Mesenchymal stem cell (in vitro differentiated cells and primary cell): ENCODE measurements around the gene PACC1.
"Not testable (repeated sequence)": the region's sequence is repeated elsewhere in the genome, so short reads cannot be mapped to it uniquely, and the experiment has no call there.

ENCODE experiments used
- DNase-seq: peaks from one replicate; pipeline ENCODE4 v3.0.0-alpha.2; 2013
- H2AFZ ChIP-seq: one replicate; pipeline ENCODE4 v1.6.1; 2013; ENCODE audit warnings: low read depth, mild to moderate bottlenecking, control low read depth, inconsistent platforms, low read length, moderate library complexity
- H2AK5ac ChIP-seq: 2 replicates; pipeline ENCODE4 v1.6.1; 2013; ENCODE audit warnings: low read length, moderate library complexity, mild to moderate bottlenecking, inconsistent platforms; ENCODE audit not compliant: severe bottlenecking
- H2BK120ac ChIP-seq: one replicate; pipeline ENCODE4 v1.6.1; 2013; ENCODE audit warnings: low read depth, mild to moderate bottlenecking, inconsistent platforms, low read length, moderate library complexity
- H2BK12ac ChIP-seq, 2 experiments: one replicate each; pipeline ENCODE4 v1.6.1; 2013; ENCODE audit warnings: inconsistent platforms in 2 of 2, low read length in 2 of 2, mild to moderate bottlenecking in 2 of 2, moderate library complexity in 2 of 2, control low read depth in 1 of 2
- H2BK15ac ChIP-seq: one replicate; pipeline ENCODE4 v1.6.1; 2013; ENCODE audit warnings: mild to moderate bottlenecking, low read depth, inconsistent platforms; ENCODE audit not compliant: poor library complexity, severe bottlenecking
- H2BK5ac ChIP-seq: 2 replicates; pipeline ENCODE4 v1.6.1; 2013; ENCODE audit warnings: low read depth, mild to moderate bottlenecking, low read length, control low read depth, inconsistent platforms; ENCODE audit not compliant: poor library complexity, severe bottlenecking
- H3K14ac ChIP-seq, 2 experiments: one replicate each; pipeline ENCODE4 v1.6.1; 2013; ENCODE audit warnings: inconsistent platforms in 2 of 2, low read length in 2 of 2, control low read depth in 1 of 2, mild to moderate bottlenecking in 1 of 2, moderate library complexity in 1 of 2
- H3K18ac ChIP-seq, 2 experiments: one replicate each; pipeline ENCODE4 v1.6.1; 2013; ENCODE audit warnings: inconsistent platforms in 2 of 2, low read length in 2 of 2, control low read depth in 1 of 2, low read depth in 1 of 2, mild to moderate bottlenecking in 1 of 2
- H3K23ac ChIP-seq, 2 experiments: one replicate each; pipeline ENCODE4 v1.6.1; 2013; ENCODE audit warnings: inconsistent platforms in 2 of 2, low read length in 2 of 2, mild to moderate bottlenecking in 2 of 2, moderate library complexity in 2 of 2, control low read depth in 1 of 2
- H3K27ac ChIP-seq: 2 replicates; pipeline ENCODE4 v1.5.1; 2013; ENCODE audit warnings: mild to moderate bottlenecking, moderate library complexity, low read length, control low read depth, inconsistent platforms; ENCODE audit not compliant: poor library complexity, severe bottlenecking
- H3K27me3 ChIP-seq, 2 experiments: 2 replicates each; pipeline versions ENCODE4 v1.6.1 to v1.7.0; 2013; ENCODE audit warnings: low read length in 2 of 2, mild to moderate bottlenecking in 2 of 2, moderate library complexity in 2 of 2, control low read depth in 1 of 2, inconsistent platforms in 1 of 2; ENCODE audit not compliant: control insufficient read depth in 1 of 2, insufficient read depth in 1 of 2
- H3K36me3 ChIP-seq, 2 experiments: 2 replicates each; pipeline versions ENCODE4 v1.6.1 to v1.7.0; 2013; ENCODE audit warnings: low read length in 2 of 2, control low read depth in 1 of 2, inconsistent platforms in 1 of 2, low read depth in 1 of 2, mild to moderate bottlenecking in 1 of 2; ENCODE audit not compliant: insufficient read depth in 2 of 2, control insufficient read depth in 1 of 2
- H3K4ac ChIP-seq, 2 experiments: one replicate each; pipeline ENCODE4 v1.6.1; 2013; ENCODE audit warnings: inconsistent platforms in 2 of 2, low read length in 2 of 2, mild to moderate bottlenecking in 2 of 2, moderate library complexity in 2 of 2, control low read depth in 1 of 2, low read depth in 1 of 2
- H3K4me1 ChIP-seq: 2 replicates; pipeline ENCODE4 v1.6.1; 2013; ENCODE audit warnings: low read depth, low read length, control low read depth; ENCODE audit not compliant: control insufficient read depth, insufficient read depth
- H3K4me2 ChIP-seq: 2 replicates; pipeline ENCODE4 v1.6.1; 2013; ENCODE audit warnings: low read length, mild to moderate bottlenecking, inconsistent platforms; ENCODE audit not compliant: poor library complexity, severe bottlenecking
- H3K4me3 ChIP-seq, 2 experiments: 2 replicates each; pipeline versions ENCODE4 v1.5.1 to v1.7.0; 2013; ENCODE audit warnings: low read length in 2 of 2, mild to moderate bottlenecking in 2 of 2, control low read depth in 1 of 2, low read depth in 1 of 2; ENCODE audit not compliant: insufficient read depth in 1 of 2
- H3K79me1 ChIP-seq: replicated peaks from 2 replicates; pipeline ENCODE4 v1.6.1; 2013; ENCODE audit warnings: mild to moderate bottlenecking, control low read depth, low read length, inconsistent platforms; ENCODE audit not compliant: poor library complexity, severe bottlenecking
- H3K9ac ChIP-seq: 2 replicates; pipeline ENCODE4 v1.7.0; 2013; ENCODE audit warnings: mild to moderate bottlenecking, low read length, moderate library complexity
- H3K9me3 ChIP-seq: 2 replicates; pipeline ENCODE4 v1.7.0; 2013; ENCODE audit warnings: mild to moderate bottlenecking, low read length; ENCODE audit not compliant: control insufficient read depth
- H4K8ac ChIP-seq: one replicate; pipeline ENCODE4 v1.6.1; 2013; ENCODE audit warnings: inconsistent platforms, mild to moderate bottlenecking, low read length, moderate library complexity
- H4K91ac ChIP-seq: one replicate; pipeline ENCODE4 v1.6.1; 2013; ENCODE audit warnings: mild to moderate bottlenecking, low read length, inconsistent platforms
- WGBS: methylation state at CpG from one replicate; pipeline ENCODE4 v1.1.7; 2013; ENCODE audit warnings: mixed read lengths; 5-methylcytosine and 5-hydroxymethylcytosine counted together

Gene PACC1

GRCh38 chr1:212396638-212397037 is 18.0 kb downstream of the PACC1 start:
- Histone ChIP-seq H2AK5ac (no peak overlapping the region), H2BK12ac (no peak overlapping the region), H2BK15ac (no peak overlapping the region), H3K4me2 (no peak overlapping the region), H4K8ac (no peak overlapping the region), H3K36me3 (no peaks in the 10 kb centered on the region), H2AFZ (no peak overlapping the region), H3K4me3 (no peak overlapping the region), H3K14ac (no peak overlapping the region), H3K4ac (no peak overlapping the region), H3K23ac (no peak overlapping the region), H3K4me1 (no peaks in the 10 kb centered on the region), H3K27ac (no peak overlapping the region), H3K79me1 (peaks cover 5% of the 10 kb centered on the region), H3K9me3 (peaks cover 23% of the 10 kb centered on the region), H3K18ac (no peak overlapping the region), H4K91ac (no peak overlapping the region), H2BK5ac (no peak overlapping the region), H2BK120ac (no peak overlapping the region), H3K9ac (no peak overlapping the region), H3K27me3 (no peaks in the 10 kb centered on the region)
- DNase-seq: peak; percentile 12
- no CpG with 5 or more reads among the region's 3 CpGs for WGBS

GRCh38 chr1:212395678-212396437 is 18.8 kb downstream of the PACC1 start:
- not testable (repeated sequence) for H3K18ac ChIP-seq, H3K4ac ChIP-seq, H3K4me1 ChIP-seq, H2BK120ac ChIP-seq, H2AFZ ChIP-seq, H4K91ac ChIP-seq, DNase-seq, H3K79me1 ChIP-seq, H3K27me3 ChIP-seq, H2BK15ac ChIP-seq, H3K9ac ChIP-seq, H3K27ac ChIP-seq, H2BK5ac ChIP-seq, H3K4me2 ChIP-seq, H2AK5ac ChIP-seq, H3K14ac ChIP-seq, H3K36me3 ChIP-seq, H3K23ac ChIP-seq, H3K4me3 ChIP-seq, H4K8ac ChIP-seq, H2BK12ac ChIP-seq
- WGBS: 90% methylated on average over 1 of the region's 6 CpGs
- peaks cover 23% of the 10 kb centered on the region for H3K9me3 ChIP-seq

GRCh38 chr1:212388985-212389716 is 25.5 kb downstream of the PACC1 start:
- no peak overlapping the region for H2BK12ac ChIP-seq
- no peak overlapping the region for H3K4me3 ChIP-seq
- H3K14ac ChIP-seq: no peak overlapping the region
- no peaks in the 10 kb centered on the region for H3K27me3 ChIP-seq
- no peak overlapping the region for H2AFZ ChIP-seq
- peaks cover 22 to 26% of the 10 kb centered on the region in 2 experiments for H3K36me3 ChIP-seq
- H2BK5ac ChIP-seq: no peak overlapping the region
- no peak overlapping the region for H3K18ac ChIP-seq
- H3K4me1 ChIP-seq: no peaks in the 10 kb centered on the region
- H2BK120ac ChIP-seq: no peak overlapping the region
- H3K4me2 ChIP-seq: no peak overlapping the region
- H2BK15ac ChIP-seq: no peak overlapping the region
- H3K9ac ChIP-seq: no peak overlapping the region
- no peak overlapping the region for H4K91ac ChIP-seq
- H4K8ac ChIP-seq: no peak overlapping the region
- no peak overlapping the region for H3K4ac ChIP-seq
- no peak for DNase-seq
- WGBS: 100% methylated on average over 1 of the region's 1 CpG
- H3K79me1 ChIP-seq: peaks cover 8% of the 10 kb centered on the region
- H3K27ac ChIP-seq: no peak overlapping the region
- H2AK5ac ChIP-seq: no peak overlapping the region
- H3K23ac ChIP-seq: no peak overlapping the region
- H3K9me3 ChIP-seq: no peaks in the 10 kb centered on the region

- H3K18ac ChIP-seq: no peak overlapping the region
- H3K79me1 ChIP-seq: peaks cover 8% of the 10 kb centered on the region
- H3K4me1 ChIP-seq: no peaks in the 10 kb centered on the region
- no peak overlapping the region for H3K4ac ChIP-seq
- H3K9me3 ChIP-seq: no peaks in the 10 kb centered on the region
- WGBS: 93% methylated on average over 1 of the region's 1 CpG
- no peak overlapping the region for H4K91ac ChIP-seq
- no peak overlapping the region for H2BK120ac ChIP-seq
- H2BK15ac ChIP-seq: no peak overlapping the region
- H2BK12ac ChIP-seq: no peak overlapping the region
- H3K36me3 ChIP-seq: peaks cover 33 to 36% of the 10 kb centered on the region in 2 experiments
- no peak overlapping the region for H3K27ac ChIP-seq
- no peak overlapping the region for H4K8ac ChIP-seq
- no peak overlapping the region for H3K23ac ChIP-seq
- H2AK5ac ChIP-seq: no peak overlapping the region
- no peaks in the 10 kb centered on the region for H3K27me3 ChIP-seq
- H3K4me2 ChIP-seq: no peak overlapping the region
- H3K4me3 ChIP-seq: no peak overlapping the region
- no peak overlapping the region for H3K14ac ChIP-seq
- H3K9ac ChIP-seq: no peak overlapping the region
- H2BK5ac ChIP-seq: no peak overlapping the region
- DNase-seq: no peak
- no peak overlapping the region for H2AFZ ChIP-seq
Measured at GRCh38 chr1:212386029-212386428, 28.7 kb downstream of the PACC1 start.
